Measurements from ENCODE around the gene PRKN. TPM values are rescaled to one million over a fixed set of nuclear protein-coding genes. Genes with fewer than 3 reads are reported as not detected.

PRKN gene
- total RNA-seq, 4 donors from 2014 or later = 4.4 to 669 (median 10.5) TPM

- Histone ChIP-seq H3K36me3 (no peaks in the 10 kb centered on the region), H3K27ac (no peak overlapping the region), H3K4me1 (no peaks in the 10 kb centered on the region), H3K27me3 (no peaks in the 10 kb centered on the region), H3K9me3 (no peaks in the 10 kb centered on the region), H3K4me3 (no peak overlapping the region)
- TF ChIP-seq CTCF (IDR thresholded peaks at IDR 0.05) (no peak), POLR2A (IDR thresholded peaks at IDR 0.05) (no peak)
- no peak for DNase-seq
Measured at GRCh38 chr6:161750686-161751085, 976.9 kb downstream of the PRKN start.

GRCh38 chr6:161749576-161749975, 978.0 kb downstream of the PRKN start:
- H3K27me3 ChIP-seq = no peaks in the 10 kb centered on the region
- TF ChIP-seq CTCF (IDR thresholded peaks at IDR 0.05) (no peak), POLR2A (IDR thresholded peaks at IDR 0.05) (no peak)
- no peak overlapping the region for H3K4me3 ChIP-seq
- H3K36me3 ChIP-seq = no peaks in the 10 kb centered on the region
- no peak for DNase-seq
- no peaks in the 10 kb centered on the region for H3K9me3 ChIP-seq
- H3K27ac ChIP-seq = no peak overlapping the region
- no peaks in the 10 kb centered on the region for H3K4me1 ChIP-seq

- Histone ChIP-seq H3K4me3 (no peak overlapping the region), H3K9me3 (no peaks in the 10 kb centered on the region), H3K4me1 (no peaks in the 10 kb centered on the region), H3K27me3 (no peaks in the 10 kb centered on the region), H3K27ac (no peak overlapping the region), H3K36me3 (no peaks in the 10 kb centered on the region)
- peak in 2 of 3 donors; percentile 55 to 75 for DNase-seq
- no peak for TF ChIP-seq POLR2A (IDR thresholded peaks at IDR 0.05)
- peak in 4 of 6 experiments; percentile 27 to 49 (median 33) for TF ChIP-seq CTCF (IDR thresholded peaks at IDR 0.05)
Measured at GRCh38 chr6:161748535-161749416, 978.8 kb downstream of the PRKN start.

GRCh38 chr6:161747506-161747905, 980.1 kb downstream of the PRKN start:
- Histone ChIP-seq H3K27me3 (no peaks in the 10 kb centered on the region), H3K4me3 (no peak overlapping the region), H3K36me3 (no peaks in the 10 kb centered on the region), H3K27ac (no peak overlapping the region), H3K4me1 (no peaks in the 10 kb centered on the region), H3K9me3 (no peaks in the 10 kb centered on the region)
- no peak for DNase-seq
- no peak for TF ChIP-seq CTCF (IDR thresholded peaks at IDR 0.05)
- TF ChIP-seq POLR2A (IDR thresholded peaks at IDR 0.05) = no peak

- TF ChIP-seq CTCF (IDR thresholded peaks at IDR 0.05) (no peak), POLR2A (IDR thresholded peaks at IDR 0.05) (no peak)
- Histone ChIP-seq H3K27me3 (no peaks in the 10 kb centered on the region), H3K9me3 (no peaks in the 10 kb centered on the region), H3K27ac (no peak overlapping the region), H3K4me3 (no peak overlapping the region), H3K36me3 (no peaks in the 10 kb centered on the region), H3K4me1 (no peaks in the 10 kb centered on the region)
- no peak for DNase-seq
Measured at GRCh38 chr6:161745594-161746141, 981.9 kb downstream of the PRKN start.
